Panc1 (cell line): ENCODE measurements around the gene SVIP. TPM values are rescaled to one million over a fixed set of nuclear protein-coding genes. Genes with fewer than 3 reads are reported as not detected.

Experiments
- ATAC-seq: fragments of 200-7000 bp; cut with Tn5 transposase; 2 replicates; pipeline ENCODE4 v1.9.1; 2020; ENCODE audit warnings: mild to moderate bottlenecking, moderate library complexity
- BruUV-seq: library from RNA; stranded (reverse); fragments of 400-500 nt; replicated peaks from 2 replicates; lab custom pipeline; 2021; lab: Mats Ljungman, UMichigan
- CTCF ChIA-PET: fragments of 300-600 bp; sonication (Branson Sonifier 250); formaldehyde crosslinking; loops from one replicate; lab custom pipeline; 2022; ENCODE audit warnings: antibody characterized with exemption; lab: Charles Lee
- POLR2A ChIA-PET: fragments of 300-600 bp; sonication (Branson Sonifier 250); formaldehyde crosslinking; loops from one replicate; lab custom pipeline; 2022; ENCODE audit warnings: antibody characterized with exemption; lab: Charles Lee
- DNase-seq: peaks from one replicate; pipeline ENCODE4 v3.0.0-alpha.2; 2010; ENCODE audit warnings: low read depth, low spot score
- H3K27ac ChIP-seq: 2 replicates; pipeline ENCODE4 v1.5.1; 2011; ENCODE audit warnings: mild to moderate bottlenecking, low read length, inconsistent platforms
- H3K27me3 ChIP-seq: fragments of 200-500 bp; sonication (Bioruptor generic); 2 replicates; pipeline ENCODE4 v1.6.0; 2014; ENCODE audit warnings: low read length, inconsistent platforms; ENCODE audit not compliant: control insufficient read depth, insufficient read depth
- H3K36me3 ChIP-seq: fragments of 200-500 bp; sonication (Bioruptor generic); 2 replicates; pipeline ENCODE4 v1.5.1; 2014; ENCODE audit warnings: inconsistent platforms, mild to moderate bottlenecking, low read length, moderate library complexity; ENCODE audit not compliant: control insufficient read depth, insufficient read depth
- H3K4me1 ChIP-seq: 2 replicates; pipeline ENCODE4 v1.5.1; 2011; ENCODE audit warnings: inconsistent platforms, mild to moderate bottlenecking, low read length, moderate library complexity; ENCODE audit not compliant: control insufficient read depth, insufficient read depth
- H3K4me3 ChIP-seq, 2 experiments: 2 replicates each; pipeline ENCODE4 v1.5.1; 2011 to 2012; ENCODE audit warnings: low read depth in 2 of 2, low read length in 2 of 2, mild to moderate bottlenecking in 2 of 2, inconsistent platforms in 1 of 2, moderate library complexity in 1 of 2
- H3K9me3 ChIP-seq: fragments of 200-500 bp; sonication (Bioruptor generic); 2 replicates; pipeline ENCODE4 v1.5.1; 2014; ENCODE audit warnings: low read depth, mild to moderate bottlenecking, inconsistent platforms, low read length, moderate library complexity; ENCODE audit not compliant: control insufficient read depth, insufficient read depth
- POLR2AphosphoS5 ChIP-seq: IDR thresholded peaks from 2 replicates; pipeline ENCODE4 v1.6.1; 2012; ENCODE audit warnings: mild to moderate bottlenecking, low read depth, low read length, moderate library complexity
- SIN3A ChIP-seq: IDR thresholded peaks from 2 replicates; pipeline ENCODE4 v1.6.1; 2012; ENCODE audit warnings: low read depth, mild to moderate bottlenecking, low read length, moderate library complexity, borderline replicate concordance; ENCODE audit not compliant: insufficient read depth
- TCF7L2 ChIP-seq: IDR thresholded peaks from 2 replicates; pipeline ENCODE4 v1.6.1; 2011; ENCODE audit warnings: mild to moderate bottlenecking, low read depth, low read length, inconsistent platforms
- in situ Hi-C: cut with HindIII; loops from 2 replicates; pipeline ENCODE4 v1.10.0; 2016; ENCODE audit warnings: low sequenced_read_pairs, low pct_unique_long_range_greater_than_20kb
- intact Hi-C: fragments of 100-400 bp; cut with micrococcal nuclease; formaldehyde crosslinking; loops from one replicate; pipeline ENCODE4 v1.10.0; 2022; ENCODE audit not compliant: unreplicated experiment
- total RNA-seq: library from RNA; stranded (reverse); gene quantifications from one replicate; pipeline ENCODE4 v1.2.1, GENCODE V29; 2021; ENCODE audit not compliant: unreplicated experiment
- TF ChIP-seq, protein P1 (sequence below), 2 experiments: IDR thresholded peaks; 2 replicates each; pipeline ENCODE4 v1.6.1; 2011 to 2012; ENCODE audit warnings: low read depth in 2 of 2, control low read depth in 1 of 2, low read length in 1 of 2, mild to moderate bottlenecking in 1 of 2, moderate library complexity in 1 of 2; ENCODE audit not compliant: insufficient read depth in 1 of 2
- TF ChIP-seq, protein P2 (sequence below): fragments of 450-650 bp; IDR thresholded peaks from 2 replicates; pipeline ENCODE4 v1.5.1; 2017; ENCODE audit warnings: mild to moderate bottlenecking

SVIP gene
- total RNA-seq, 1 experiment from 2014 or later, result 13.4 TPM

DNA sequence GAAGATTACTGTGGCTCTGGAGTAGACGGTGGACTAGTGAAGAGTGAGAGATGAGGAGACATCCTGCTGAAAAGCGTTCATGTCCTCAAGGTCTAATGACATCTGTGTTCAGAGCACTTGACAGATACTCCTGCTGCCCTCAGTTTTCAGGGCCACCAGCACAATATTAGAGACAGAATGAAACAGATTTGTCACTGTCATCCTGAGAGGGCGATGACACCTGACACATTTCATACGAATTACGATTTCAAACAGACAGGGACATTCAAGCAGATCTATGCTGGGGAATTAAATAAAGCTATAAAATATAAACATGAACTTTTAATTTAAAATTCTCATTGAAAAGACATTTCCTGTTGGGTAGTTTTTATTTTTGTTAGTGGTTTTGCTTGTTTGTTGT lies 29.1 kb downstream of the SVIP start:
- H3K27ac ChIP-seq, result no peak overlapping the region
- ChIA-PET CTCF (no interaction called here), POLR2A (no interaction called here)
- no peak overlapping the region for H3K4me3 ChIP-seq
- intact Hi-C loops (no loop called here), in situ Hi-C loops (no loop called here)
- H3K4me1 ChIP-seq, result no peaks in the 10 kb centered on the region
- H3K36me3 ChIP-seq, result no peaks in the 10 kb centered on the region
- H3K9me3 ChIP-seq, result no peaks in the 10 kb centered on the region
- no peaks in the 10 kb centered on the region; the same call in 1 of the 2 replicates for H3K27me3 ChIP-seq
- TF ChIP-seq, protein P1, sequence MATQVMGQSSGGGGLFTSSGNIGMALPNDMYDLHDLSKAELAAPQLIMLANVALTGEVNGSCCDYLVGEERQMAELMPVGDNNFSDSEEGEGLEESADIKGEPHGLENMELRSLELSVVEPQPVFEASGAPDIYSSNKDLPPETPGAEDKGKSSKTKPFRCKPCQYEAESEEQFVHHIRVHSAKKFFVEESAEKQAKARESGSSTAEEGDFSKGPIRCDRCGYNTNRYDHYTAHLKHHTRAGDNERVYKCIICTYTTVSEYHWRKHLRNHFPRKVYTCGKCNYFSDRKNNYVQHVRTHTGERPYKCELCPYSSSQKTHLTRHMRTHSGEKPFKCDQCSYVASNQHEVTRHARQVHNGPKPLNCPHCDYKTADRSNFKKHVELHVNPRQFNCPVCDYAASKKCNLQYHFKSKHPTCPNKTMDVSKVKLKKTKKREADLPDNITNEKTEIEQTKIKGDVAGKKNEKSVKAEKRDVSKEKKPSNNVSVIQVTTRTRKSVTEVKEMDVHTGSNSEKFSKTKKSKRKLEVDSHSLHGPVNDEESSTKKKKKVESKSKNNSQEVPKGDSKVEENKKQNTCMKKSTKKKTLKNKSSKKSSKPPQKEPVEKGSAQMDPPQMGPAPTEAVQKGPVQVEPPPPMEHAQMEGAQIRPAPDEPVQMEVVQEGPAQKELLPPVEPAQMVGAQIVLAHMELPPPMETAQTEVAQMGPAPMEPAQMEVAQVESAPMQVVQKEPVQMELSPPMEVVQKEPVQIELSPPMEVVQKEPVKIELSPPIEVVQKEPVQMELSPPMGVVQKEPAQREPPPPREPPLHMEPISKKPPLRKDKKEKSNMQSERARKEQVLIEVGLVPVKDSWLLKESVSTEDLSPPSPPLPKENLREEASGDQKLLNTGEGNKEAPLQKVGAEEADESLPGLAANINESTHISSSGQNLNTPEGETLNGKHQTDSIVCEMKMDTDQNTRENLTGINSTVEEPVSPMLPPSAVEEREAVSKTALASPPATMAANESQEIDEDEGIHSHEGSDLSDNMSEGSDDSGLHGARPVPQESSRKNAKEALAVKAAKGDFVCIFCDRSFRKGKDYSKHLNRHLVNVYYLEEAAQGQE (IDR thresholded peaks at IDR 0.05; ENCODE audit: insufficient read depth in 1 of 2, low read depth in 2 of 2, low read length in 1 of 2), result no peak
- TF ChIP-seq POLR2AphosphoS5, result no peak
- TF ChIP-seq TCF7L2, result no peak
- no peak for TF ChIP-seq SIN3A
- TF ChIP-seq, protein P2, sequence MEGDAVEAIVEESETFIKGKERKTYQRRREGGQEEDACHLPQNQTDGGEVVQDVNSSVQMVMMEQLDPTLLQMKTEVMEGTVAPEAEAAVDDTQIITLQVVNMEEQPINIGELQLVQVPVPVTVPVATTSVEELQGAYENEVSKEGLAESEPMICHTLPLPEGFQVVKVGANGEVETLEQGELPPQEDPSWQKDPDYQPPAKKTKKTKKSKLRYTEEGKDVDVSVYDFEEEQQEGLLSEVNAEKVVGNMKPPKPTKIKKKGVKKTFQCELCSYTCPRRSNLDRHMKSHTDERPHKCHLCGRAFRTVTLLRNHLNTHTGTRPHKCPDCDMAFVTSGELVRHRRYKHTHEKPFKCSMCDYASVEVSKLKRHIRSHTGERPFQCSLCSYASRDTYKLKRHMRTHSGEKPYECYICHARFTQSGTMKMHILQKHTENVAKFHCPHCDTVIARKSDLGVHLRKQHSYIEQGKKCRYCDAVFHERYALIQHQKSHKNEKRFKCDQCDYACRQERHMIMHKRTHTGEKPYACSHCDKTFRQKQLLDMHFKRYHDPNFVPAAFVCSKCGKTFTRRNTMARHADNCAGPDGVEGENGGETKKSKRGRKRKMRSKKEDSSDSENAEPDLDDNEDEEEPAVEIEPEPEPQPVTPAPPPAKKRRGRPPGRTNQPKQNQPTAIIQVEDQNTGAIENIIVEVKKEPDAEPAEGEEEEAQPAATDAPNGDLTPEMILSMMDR, result no peak
- DNase-seq (no peak), ATAC-seq (no peak)
- no TSS peak for BruUV-seq

DNA sequence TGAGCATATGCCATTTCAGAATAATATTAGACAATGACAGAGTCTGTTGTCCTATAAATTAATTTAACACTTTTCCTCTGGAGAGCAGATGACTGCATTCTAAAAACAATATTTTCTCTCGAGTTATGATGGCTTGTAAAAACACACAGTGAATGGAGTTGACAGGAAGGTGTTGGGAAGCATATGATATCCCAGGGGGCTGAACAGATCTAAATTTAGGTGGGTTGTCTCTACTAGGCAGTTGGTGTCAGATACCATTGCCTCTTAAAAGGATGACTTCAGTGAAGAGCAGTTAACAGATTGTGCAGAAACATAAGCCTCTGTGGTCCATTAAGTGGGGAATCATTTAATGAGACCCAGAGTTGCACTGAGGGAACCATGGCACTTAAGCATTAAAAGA lies 30.7 kb downstream of the SVIP start:
- POLR2A ChIA-PET, result no interaction called here
- Histone ChIP-seq H3K4me1 (no peaks in the 10 kb centered on the region), H3K4me3 (no peak overlapping the region), H3K27ac (no peak overlapping the region), H3K9me3 (no peaks in the 10 kb centered on the region), H3K36me3 (no peaks in the 10 kb centered on the region), H3K27me3 (no peaks in the 10 kb centered on the region; the same call in 1 of the 2 replicates)
- TF ChIP-seq POLR2AphosphoS5, result no peak
- TF ChIP-seq, protein P2, result no peak
- TF ChIP-seq, protein P1 (IDR thresholded peaks at IDR 0.05; ENCODE audit: insufficient read depth in 1 of 2, low read depth in 2 of 2, low read length in 1 of 2), result no peak
- TF ChIP-seq SIN3A, result no peak
- no peak for TF ChIP-seq TCF7L2
- ATAC-seq (no peak), DNase-seq (no peak)
- BruUV-seq, result no TSS peak
- intact Hi-C loops (no loop called here), in situ Hi-C loops (no loop called here)
- CTCF ChIA-PET, result no interaction called here
